Uterus (tissue), 2 donors: ENCODE results near the gene SIX5.

Source experiments
- CTCF ChIP-seq, 4 experiments: fragments of 200-600 bp in 2 of 4; fragments of 450-650 bp in 2 of 4; sonication (generic) in 2 of 4; IDR thresholded peaks; one replicate each; pipeline ENCODE4 v1.5.1; 2016 to 2019; ENCODE audit warnings: antibody characterized with exemption in 4 of 4, mild to moderate bottlenecking in 2 of 4, moderate library complexity in 1 of 4
- POLR2A ChIP-seq, 2 donors: fragments of 450-650 bp; IDR thresholded peaks; one replicate each; pipeline ENCODE4 v1.6.1; 2016; ENCODE audit warnings: antibody characterized with exemption in 2 of 2, mild to moderate bottlenecking in 1 of 2, moderate library complexity in 1 of 2

DNA sequence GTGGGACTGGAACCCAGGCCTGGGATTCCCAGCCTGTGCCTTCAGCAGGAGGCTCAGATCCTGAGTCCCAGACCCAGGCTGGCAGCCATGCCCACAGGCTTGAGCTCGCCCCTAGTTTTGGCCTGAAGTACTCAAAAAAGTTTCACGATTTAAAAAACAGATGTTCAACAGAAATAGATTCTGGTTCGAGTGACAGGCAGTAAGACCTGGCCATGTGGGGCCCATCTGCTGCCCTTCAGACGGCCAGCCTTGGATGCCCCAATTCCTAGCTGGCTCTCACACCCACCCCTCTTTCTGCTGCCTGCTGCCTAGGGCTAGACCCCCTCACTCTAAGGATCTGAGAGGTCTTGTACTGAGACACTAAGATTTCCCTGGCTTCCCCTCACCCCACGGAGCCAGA lies 16.0 kb upstream of the SIX5 start:
- no peak for TF ChIP-seq CTCF (IDR thresholded peaks at IDR 0.05)
- no peak for TF ChIP-seq POLR2A (IDR thresholded peaks at IDR 0.05)
